ENCODE measurements around the gene ADI1.
"Not testable (repeated sequence)": the region's sequence is repeated elsewhere in the genome, so short reads cannot be mapped to it uniquely, and the experiment has no call there.

Gene ADI1

DNA sequence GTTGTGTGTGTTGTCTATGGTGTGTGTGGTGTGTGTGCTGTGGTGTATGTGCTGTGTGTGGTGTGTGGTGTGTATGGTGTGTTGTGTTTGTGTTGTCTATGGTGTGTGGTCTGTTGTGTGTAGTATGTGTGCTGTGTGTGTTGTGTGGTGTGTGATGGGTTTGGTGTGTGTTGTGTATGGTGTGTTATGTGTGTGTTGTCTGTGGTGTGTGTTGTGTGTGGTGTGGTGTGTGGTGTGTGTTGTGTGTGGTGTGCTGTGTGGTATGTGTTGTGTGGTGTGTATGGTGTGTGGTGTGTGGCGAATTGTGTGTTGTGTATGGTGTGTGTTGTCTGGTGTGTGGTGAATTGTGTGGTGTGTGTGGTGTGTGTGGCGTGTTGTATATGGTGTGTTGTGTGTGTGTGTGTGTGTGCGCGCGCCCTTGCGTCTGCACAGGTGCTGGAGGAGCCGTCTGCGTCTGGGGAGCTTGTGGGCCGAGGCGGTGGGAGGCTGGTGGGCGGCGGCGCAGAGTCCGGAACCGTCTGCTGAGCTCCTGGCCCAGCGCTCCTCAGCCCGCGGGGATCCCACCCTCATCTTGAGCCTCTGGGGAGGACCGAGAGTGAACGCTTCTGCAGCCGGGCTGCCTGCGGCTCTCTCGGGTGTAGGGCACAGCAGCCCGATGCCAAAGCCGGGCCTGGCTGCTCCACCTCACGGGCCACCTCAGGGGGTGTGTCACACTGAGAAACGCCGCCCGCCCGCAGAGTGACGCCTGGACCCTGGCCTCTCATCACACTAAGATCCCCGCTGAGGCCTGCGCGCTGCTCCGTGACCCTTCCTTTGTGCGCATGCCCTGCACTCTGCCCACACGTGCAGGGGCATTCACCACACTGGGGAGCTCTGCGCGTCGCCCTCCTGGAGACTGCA lies 8.8 kb upstream of the ADI1 start:
- no peak for DNase-seq

DNA sequence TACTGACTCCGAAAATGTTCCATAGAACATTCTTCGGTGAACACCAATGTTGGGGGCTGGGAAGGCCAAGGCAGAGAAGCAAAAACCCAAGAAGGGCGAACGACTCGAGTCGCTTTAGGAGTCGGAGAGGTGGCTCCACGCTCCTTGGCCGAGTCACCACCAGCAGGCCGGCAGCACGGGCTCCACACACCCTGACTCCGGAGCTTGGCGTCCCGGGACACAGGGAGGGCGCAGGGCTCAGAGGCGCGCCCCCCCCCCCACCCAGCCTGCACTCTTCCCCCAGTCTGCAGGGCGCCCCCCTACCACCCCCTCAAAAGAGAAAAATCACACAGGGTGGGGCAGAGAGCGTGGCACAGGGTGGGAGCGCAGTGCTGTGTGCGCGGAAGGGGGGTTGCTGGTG lies 7.5 kb upstream of the ADI1 start:
- no peak for DNase-seq

DNA sequence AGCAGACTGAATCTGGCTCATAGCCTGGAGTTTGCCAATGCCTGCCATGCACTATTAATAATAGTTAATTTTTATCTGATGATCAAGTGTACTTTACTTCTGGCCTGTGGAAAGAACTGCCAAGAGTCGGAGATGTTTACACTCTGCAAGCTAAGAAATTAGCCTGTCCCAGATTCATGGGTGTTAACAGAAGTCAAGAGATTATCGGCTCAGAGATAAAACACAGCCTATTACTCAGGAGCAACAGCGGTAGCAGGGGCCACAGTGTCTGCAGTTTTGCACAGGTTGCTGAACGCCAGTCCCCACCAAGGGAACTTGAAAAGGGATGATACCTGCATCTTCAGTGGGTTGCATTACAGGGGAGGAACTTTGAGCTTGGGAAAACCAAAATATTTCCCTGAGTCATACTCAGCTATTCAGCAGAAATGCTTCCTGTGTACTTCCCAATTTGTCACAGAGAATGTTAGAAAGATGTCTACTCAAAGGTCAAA lies 4.3 kb upstream of the ADI1 start:
- DNase-seq = no peak

GRCh38 chr2:3522961-3523421 lies 3.7 kb upstream of the ADI1 start:
- DNase-seq = no peak

DNA sequence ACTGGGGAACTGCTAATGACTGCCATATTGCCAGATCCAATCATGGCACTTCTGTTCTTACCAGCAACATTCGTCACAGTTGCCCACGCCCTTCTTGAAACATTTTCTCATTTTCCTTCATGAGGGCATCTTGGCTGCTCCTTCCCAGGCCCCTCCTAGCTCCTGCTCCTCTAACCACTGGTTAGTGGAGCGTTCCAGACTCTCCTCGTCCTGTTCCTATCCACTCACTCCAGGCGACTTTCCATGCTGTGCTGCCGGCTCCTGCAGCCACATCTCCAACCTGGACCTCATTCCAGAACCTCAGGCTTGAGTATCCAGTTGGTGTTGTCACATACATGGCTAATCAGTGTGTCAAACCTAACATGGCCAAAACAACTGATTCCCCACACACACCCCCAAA lies 1.3 kb upstream of the ADI1 start:
- no peak for DNase-seq

- peak; percentile 93 for DNase-seq
Observed at GRCh38 chr2:3518496-3519254, 656 bp downstream of the ADI1 start.

GRCh38 chr2:3517948-3518495 lies 1.3 kb downstream of the ADI1 start:
- DNase-seq = no peak

- no peak for DNase-seq
Observed at GRCh38 chr2:3516831-3517230, 2.5 kb downstream of the ADI1 start.

DNA sequence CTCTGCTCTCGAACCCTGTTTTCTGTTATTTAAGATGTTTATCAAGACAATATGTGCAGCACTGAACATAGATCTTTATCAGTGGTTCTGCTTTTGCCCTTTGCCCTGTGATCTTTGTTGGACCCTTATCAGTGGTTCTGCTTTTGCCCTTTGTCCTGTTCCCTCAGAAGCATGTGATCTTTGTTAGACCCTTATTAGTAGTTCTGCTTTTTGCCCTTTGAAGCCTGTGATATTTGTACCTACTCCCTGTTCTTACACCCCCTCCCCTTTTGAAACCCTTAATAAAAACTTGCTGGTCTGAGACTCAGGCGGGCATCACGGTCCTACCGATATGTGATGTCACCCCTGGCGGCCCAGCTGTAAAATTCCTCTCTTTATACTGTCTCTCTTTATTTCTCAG lies 3.9 kb downstream of the ADI1 start:
- DNase-seq = not testable (repeated sequence)

GRCh38 chr2:3513026-3513810 lies 6.1 kb downstream of the ADI1 start:
- DNase-seq = no peak

- DNase-seq = no peak
Observed at GRCh38 chr2:3512086-3512485, 7.2 kb downstream of the ADI1 start.

GRCh38 chr2:3505771-3506170 lies 13.6 kb downstream of the ADI1 start:
- no peak for DNase-seq

DNA sequence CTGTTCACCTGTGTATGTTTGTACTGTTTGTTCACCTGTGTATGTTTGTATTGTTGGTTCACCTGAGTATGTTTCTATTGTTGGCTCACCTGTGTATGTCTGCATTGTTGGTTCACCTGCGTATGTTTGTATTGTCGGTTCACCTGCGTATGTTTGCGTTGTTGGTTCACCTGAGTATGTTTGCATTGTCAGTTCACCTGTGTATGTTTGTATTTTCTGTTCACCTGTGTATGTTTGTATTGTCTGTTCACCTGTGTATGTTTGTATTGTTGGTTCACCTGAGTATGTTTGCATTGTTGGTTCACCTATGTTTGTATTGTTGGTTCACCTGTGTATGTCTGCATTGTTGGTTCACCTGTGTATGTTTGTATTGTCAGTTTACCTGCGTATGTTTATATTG lies 14.6 kb downstream of the ADI1 start:
- no peak for DNase-seq

GRCh38 chr2:3503483-3503882 lies 15.8 kb downstream of the ADI1 start:
- no peak for DNase-seq

DNA sequence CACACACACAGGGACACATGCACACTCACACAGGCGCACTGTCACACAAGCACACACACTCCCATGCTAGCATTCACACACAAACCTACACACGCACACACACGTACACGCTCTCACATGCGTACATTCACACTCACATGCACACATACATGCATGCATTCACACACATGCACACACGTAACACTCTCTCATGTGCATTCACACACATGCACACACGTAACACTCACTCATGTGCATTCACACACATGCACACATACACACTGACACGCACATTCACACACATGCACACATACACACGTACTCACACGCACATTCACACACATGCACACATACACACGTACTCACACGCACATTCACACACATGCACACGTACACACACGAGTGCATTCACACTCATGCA lies 16.3 kb downstream of the ADI1 start:
- DNase-seq = no peak

- no peak for DNase-seq
Observed at GRCh38 chr2:3500326-3500899, 18.9 kb downstream of the ADI1 start.

- DNase-seq = no peak
Observed at GRCh38 chr2:3498783-3499394, 20.4 kb downstream of the ADI1 start.

DNA sequence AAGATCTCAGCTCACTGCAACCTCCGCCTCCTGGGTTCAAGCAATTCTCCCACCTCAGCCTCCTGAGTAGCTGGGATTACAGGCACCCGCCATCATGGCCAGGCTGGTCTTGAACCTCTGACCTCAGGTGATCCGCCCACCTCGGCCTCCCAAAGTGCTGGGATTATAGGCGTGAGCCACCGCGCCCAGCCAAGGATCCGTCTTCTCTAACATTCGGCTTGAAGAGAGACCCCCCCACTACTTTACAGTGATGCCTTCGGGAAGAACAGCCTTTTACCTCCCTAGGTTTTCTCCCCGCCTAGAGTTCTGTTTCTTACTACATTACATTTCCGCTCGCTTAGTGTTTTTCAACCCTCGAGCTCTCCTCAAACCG lies 22.6 kb downstream of the ADI1 start:
- not testable (repeated sequence) for DNase-seq

DNA sequence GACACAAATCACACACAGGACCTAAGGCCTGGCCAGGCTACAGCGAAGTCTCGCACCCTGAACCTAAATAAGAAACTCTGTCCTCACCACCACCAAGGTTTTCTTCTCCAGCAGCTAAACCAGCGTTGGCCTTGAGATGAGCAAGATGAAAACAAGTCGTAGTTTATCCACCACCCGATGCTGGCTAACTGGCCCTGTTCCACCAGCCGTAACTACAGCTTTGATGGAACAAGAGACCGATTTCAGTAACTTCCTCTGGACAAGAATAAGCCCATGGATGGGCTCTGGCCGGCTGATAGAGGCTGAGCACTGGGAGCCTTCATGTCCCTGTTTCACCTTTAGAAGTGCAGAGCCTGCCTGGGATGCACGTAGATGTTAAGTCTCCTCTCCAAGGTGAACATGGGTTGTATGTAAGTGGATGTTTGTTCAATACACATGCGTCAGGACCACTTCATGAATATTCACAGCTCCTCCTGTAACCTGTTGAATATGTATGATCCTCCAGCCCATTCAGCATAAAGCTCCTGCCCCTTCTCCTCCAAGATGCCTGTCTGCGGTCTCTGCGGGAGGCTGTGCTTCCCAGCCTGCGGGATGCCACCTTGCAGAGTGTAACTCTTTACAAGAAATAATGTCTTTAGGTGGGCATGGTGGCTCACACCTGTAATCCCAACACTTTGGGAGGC lies 24.2 kb downstream of the ADI1 start:
- no peak for DNase-seq

- no peak for DNase-seq
Observed at GRCh38 chr2:3493615-3494007, 25.7 kb downstream of the ADI1 start.

- DNase-seq = no peak
Observed at GRCh38 chr2:3492951-3493614, 26.2 kb downstream of the ADI1 start.
